ENCODE results near the gene CMTM6.

DNA sequence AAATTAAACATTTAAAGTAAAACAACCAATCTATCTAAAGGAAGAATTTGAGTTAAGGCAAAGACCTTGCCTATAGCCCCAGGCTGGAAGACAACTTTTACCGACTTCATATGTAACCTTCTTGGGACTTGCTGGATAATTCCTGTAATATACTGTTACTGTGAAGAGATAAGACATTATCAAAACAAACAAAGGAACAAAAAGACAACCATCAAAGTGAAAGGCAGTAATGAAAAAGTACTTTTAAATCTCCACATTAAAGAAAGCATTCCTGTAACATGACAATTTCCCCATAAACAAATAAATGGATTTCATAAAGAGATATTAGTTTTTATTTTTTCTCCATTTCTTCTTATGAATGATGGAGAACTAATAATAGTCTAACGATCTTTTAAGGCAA lies 2.4 kb downstream of the CMTM6 start:
- TF ChIP-seq KAT2B (IDR thresholded peaks at IDR 0.05; ENCODE audit: borderline replicate concordance, low read depth, low read length) (no peak), POLR2A (IDR thresholded peaks at IDR 0.05; ENCODE audit: insufficient read depth in 1 of 2, low read depth in 2 of 2, low read length in 2 of 2) (no peak), ZBTB42 (CRISPR knock-in tag; IDR thresholded peaks at IDR 0.05) (no peak), BHLHE40 (IDR thresholded peaks at IDR 0.05; ENCODE audit: low read length) (no peak)
